Measurements from ENCODE around the gene ZBTB7A.
A peak's percentile ranks its signal among the peaks of the same experiment; 100 is the strongest.

ZBTB7A gene

GRCh38 chr19:4053423-4054324 is 13.0 kb downstream of the ZBTB7A start:
- DNase-seq (ENCODE audit: low spot score): no peak

DNA sequence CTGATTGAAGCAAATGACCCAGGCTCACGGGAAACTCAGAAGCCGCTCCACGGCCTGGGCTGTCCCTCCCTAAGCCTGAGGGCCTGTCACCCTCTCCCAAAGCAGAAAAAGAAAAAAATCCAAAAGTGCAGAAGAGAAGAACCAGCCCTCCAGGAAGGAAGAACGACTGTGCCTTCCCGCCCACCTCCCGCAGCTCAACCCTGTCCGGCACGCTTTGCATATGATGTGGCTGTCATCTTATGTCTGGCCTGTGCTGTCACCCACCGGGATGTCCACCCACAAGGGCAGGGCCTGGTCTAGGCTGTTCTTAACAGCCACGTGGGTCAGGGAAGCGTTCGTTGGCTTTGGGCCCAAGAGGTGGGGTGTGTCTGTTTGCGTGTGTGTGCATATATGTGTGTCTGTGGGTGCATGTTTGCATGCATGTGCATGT is 13.7 kb downstream of the ZBTB7A start:
- DNase-seq (ENCODE audit: low spot score): no peak

DNA sequence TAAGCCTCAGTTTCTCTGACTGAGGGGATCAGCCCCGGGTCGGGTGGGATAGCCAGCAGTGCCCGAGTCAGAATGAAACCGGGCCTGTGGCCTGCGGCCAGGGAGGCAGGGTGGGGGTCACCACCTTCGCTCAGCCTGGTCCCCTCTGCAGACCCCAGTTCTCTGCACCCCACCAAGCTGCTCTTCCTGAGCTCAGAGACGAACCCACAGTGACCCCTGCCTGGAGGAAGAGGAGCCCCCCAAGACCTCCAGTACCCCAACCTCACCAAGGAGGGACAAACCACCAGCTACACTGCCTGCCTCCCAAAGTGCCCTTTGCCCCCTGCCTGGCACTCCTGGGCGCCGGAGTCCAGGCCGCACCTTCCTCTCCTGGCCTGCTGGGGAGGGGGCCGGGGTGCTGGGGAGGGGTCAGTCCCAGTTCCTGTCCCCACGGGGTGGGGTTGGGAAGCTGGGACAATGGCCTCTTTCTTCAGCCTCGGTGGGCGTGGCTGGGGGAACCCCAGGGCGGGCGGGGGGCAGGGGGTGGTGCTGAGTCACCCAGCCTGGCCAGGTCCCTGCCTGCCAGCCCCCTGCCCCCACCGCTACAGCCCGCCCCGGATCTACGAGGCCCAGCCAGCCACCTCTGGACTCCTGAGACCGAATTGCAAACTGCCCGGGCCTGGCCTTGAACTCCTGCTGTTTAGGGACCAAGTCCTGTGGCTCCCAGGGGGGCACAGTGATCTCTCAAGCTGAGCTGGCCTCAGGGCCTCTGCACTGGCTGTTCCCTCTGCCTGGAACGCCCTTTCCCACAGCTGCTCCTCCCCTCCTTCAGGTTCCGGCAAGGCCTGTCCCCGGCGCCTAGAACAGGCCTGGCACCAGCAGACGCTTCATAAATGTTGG is 14.3 kb downstream of the ZBTB7A start:
- no peak for DNase-seq (ENCODE audit: low spot score)

- no peak for DNase-seq (ENCODE audit: low spot score)
Measured at GRCh38 chr19:4051175-4052101, 15.3 kb downstream of the ZBTB7A start.

- DNase-seq (ENCODE audit: low spot score): no peak
Measured at GRCh38 chr19:4049432-4049831, 17.3 kb downstream of the ZBTB7A start.

DNA sequence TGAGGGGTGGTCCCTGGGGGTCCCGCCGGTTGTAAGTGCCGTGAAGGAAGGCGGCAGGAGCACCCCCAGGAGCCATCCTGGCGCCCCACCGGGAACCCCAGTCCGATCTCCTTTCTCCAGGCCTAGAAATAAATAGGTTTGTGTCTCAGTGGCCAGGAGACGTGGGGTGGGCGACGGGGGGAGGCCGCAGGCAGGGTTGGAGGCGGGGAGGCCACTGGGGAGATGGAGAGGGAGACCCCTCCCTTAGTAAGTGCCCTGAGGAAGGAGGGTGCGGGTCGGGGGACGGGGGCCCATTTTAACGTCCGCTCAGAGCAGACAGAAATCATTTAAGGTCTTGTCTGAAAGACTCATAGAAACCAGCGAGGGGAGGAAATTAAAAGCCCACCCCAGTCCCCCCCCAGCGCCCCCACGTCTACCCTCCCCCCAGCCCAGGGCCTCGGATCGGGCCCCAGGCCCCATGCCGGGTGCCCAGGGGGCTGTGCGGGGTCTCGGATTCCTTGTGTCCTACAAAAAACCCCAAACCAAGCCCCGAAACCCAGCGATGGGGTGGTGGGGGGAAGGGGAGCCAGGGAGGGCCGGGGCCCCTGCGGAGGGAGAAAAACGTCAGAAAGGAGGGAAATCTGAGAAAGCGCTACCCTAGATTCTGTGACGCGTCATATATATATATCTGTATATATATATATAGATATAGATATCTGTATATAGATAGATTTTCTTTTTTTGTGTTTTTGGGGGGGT is 19.6 kb downstream of the ZBTB7A start:
- DNase-seq (ENCODE audit: low spot score): no peak

- DNase-seq (ENCODE audit: low spot score): no peak
Measured at GRCh38 chr19:4046362-4046691, 20.4 kb downstream of the ZBTB7A start.

DNA sequence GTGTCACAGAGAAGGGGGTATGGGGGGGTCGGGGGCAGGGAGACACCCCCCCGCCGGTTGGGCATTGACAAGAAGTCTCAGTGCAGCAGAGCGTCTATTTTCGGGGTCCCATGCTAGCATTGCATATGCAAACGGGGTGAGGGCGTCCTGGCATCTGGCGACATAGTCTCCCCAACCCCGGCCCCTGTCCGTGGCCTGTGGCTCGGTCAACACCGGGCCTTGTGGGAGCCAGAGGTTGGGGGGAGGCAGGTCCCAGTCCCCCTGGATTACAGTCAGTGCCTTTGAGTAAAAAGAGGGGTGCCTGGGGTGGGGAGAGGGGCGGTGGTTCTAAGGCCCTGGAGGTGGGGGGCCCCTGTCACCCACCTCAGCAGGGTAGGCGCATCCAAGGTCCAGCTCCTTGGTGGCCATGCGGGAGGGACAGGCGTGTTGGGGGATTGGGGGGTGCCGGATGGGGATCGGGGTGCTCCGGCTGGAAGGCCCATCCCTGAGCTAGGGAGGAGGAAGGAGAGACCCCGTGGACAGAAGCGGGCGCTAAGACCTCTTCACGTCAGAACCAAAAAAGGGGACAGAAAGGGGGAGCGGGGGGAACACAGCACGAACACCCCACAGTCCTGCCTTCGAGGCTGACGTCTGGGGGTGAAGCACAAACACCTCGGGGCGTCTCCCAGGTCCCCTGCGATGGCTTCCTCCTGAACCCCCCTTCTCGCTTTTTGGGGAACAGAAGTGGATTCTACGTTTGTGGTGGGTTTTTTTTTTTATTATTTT is 20.9 kb downstream of the ZBTB7A start:
- no peak for DNase-seq (ENCODE audit: low spot score)

DNA sequence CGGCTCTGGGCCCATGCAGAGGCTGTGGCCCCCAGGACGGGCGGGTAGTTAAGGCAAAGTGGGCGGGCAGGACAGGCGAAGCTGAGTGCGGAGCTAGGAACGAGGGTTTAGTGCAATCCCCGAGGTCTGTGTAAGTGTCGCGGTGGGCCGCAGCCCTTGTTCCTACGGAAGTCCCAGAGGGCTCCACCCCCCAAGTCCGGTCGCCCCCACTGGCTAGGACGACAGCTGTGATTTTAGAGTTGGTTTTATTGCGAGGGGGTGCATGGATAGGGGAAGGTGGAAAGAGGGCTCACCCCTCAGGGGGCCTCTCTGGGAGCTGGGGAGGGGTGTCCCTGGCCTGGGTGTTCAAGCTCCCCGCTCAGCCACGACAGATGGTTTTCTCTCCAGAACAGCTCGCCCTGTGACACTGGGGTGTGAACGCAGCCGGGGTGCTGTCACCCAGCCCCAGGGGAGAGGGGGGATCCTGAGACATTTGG is 21.7 kb downstream of the ZBTB7A start:
- DNase-seq (ENCODE audit: low spot score): peak; percentile 73

- DNase-seq (ENCODE audit: low spot score): no peak
Measured at GRCh38 chr19:4043966-4044715, 22.6 kb downstream of the ZBTB7A start.

- no peak for DNase-seq (ENCODE audit: low spot score)
Measured at GRCh38 chr19:4043401-4043800, 23.3 kb downstream of the ZBTB7A start.

DNA sequence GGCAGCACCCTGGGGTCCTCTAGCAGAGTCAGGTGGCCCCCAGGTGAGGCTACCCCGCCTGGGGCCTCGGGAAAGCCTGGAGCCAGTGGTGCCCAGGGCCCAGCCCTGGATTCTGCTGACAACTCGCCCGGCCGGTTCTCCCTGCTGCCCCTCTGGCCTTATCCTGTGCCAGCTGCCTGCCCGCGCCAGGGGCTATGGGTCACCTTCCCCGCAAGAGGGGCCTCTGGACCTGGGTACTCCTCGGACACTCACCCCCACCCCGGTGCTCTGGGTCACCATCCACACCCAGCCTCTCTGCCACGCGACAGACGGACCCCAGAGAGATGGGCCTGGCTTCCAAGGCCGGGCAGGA is 24.0 kb downstream of the ZBTB7A start:
- DNase-seq (ENCODE audit: low spot score): no peak

- DNase-seq (ENCODE audit: low spot score): no peak
Measured at GRCh38 chr19:4042064-4042730, 24.5 kb downstream of the ZBTB7A start.

- no peak for DNase-seq (ENCODE audit: low spot score)
Measured at GRCh38 chr19:4038661-4039423, 27.9 kb downstream of the ZBTB7A start.

GRCh38 chr19:4038057-4038456 is 28.6 kb downstream of the ZBTB7A start:
- DNase-seq (ENCODE audit: low spot score): no peak

DNA sequence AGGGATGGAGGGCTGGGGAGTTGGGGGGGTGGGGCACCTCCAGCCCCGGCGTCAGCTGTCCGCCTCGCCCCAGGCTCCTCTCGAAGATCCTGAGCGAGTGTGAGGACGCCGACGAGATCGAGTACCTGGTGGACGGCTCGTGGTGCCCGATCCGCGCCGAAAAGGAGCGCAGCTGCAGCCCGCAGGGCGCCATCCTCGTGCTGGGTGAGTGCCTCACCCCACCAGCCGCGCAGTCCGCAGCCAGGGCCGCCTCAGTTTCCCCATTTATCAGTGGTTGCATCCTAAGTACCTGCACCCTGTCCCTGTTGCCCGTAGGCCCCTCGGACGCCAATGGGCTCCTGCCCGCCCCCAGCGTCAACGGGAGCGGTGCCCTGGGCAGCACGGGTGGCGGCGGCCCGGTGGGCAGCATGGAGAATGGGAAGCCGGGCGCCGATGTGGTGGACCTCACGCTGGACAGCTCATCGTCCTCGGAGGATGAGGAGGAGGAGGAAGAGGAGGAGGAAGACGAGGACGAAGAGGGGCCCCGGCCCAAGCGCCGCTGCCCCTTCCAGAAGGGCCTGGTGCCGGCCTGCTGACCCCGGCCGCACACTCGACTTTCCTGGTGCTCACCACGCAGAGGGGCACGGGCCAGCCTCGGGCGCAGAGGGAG is 29.3 kb downstream of the ZBTB7A start:
- DNase-seq (ENCODE audit: low spot score): no peak

DNA sequence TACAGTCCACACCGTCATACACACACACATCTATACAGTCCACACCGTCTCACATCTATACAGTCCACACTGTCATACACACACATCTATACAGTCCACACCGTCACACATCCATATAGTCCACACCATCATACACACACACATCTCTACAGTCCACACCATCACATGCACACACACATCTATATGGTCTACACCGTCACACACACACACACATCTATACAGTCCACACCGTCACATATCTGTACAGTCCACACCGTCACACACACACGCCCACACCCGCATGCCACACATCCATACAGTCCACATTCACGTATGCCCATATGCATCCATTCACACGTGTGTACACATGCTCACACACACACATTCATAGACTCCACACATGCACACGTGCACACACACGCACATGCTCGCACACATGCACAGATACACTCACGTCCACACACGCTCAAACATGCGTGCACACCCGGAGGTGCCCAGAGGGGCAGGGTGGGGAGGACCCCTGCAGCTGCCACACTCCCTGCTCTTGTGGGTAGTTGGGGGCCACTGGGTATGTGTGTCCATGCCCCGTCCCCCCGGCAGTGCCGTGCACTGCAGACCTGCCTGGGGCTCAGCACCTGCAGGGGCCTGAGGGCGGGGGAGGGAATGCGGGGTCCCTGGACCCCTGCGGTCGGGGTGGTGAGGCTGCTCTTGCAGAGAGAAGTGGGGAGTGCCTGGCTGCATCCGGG is 30.0 kb downstream of the ZBTB7A start:
- no peak for DNase-seq (ENCODE audit: low spot score)
